HEK293 (cell line): Measurements from ENCODE around the gene EOMES.

ENCODE experiments used
- CTCF ChIP-seq: fragments of 450-650 bp; formaldehyde crosslinking; IDR thresholded peaks from 2 replicates; pipeline ENCODE4 v1.5.1; 2016; ENCODE audit warnings: missing biosample characterization, missing genetic modification characterization
- ELK4 ChIP-seq: IDR thresholded peaks from 2 replicates; pipeline ENCODE4 v1.6.1; 2011; ENCODE audit warnings: mild to moderate bottlenecking, low read depth, low read length, borderline replicate concordance
- MZF1 ChIP-seq: fragments of 450-650 bp; formaldehyde crosslinking; IDR thresholded peaks from 2 replicates; pipeline ENCODE4 v1.5.1; 2017; ENCODE audit warnings: missing biosample characterization, missing genetic modification characterization, borderline replicate concordance
- REST ChIP-seq: fragments of 450-650 bp; formaldehyde crosslinking; IDR thresholded peaks from 2 replicates; pipeline ENCODE4 v1.5.1; 2016; ENCODE audit warnings: missing biosample characterization, missing genetic modification characterization
- SALL2 ChIP-seq: fragments of 450-650 bp; formaldehyde crosslinking; IDR thresholded peaks from 2 replicates; pipeline ENCODE4 v1.5.0; 2017; ENCODE audit warnings: missing biosample characterization, mild to moderate bottlenecking, missing genetic modification characterization, borderline replicate concordance
- ZBTB10 ChIP-seq: fragments of 450-650 bp; formaldehyde crosslinking; IDR thresholded peaks from 2 replicates; pipeline ENCODE4 v1.5.1; 2016; ENCODE audit warnings: missing biosample characterization, missing genetic modification characterization
- ZBTB20 ChIP-seq: fragments of 450-650 bp; formaldehyde crosslinking; IDR thresholded peaks from 2 replicates; pipeline ENCODE4 v1.5.1; 2016; ENCODE audit warnings: missing biosample characterization, missing genetic modification characterization
- ZBTB21 ChIP-seq: fragments of 450-650 bp; formaldehyde crosslinking; IDR thresholded peaks from 2 replicates; pipeline ENCODE4 v1.5.1; 2017; ENCODE audit warnings: missing biosample characterization, missing genetic modification characterization
- ZBTB26 ChIP-seq: fragments of 450-650 bp; formaldehyde crosslinking; optimal IDR thresholded peaks from 2 replicates; pipeline ENCODE3; 2016; ENCODE audit warnings: missing biosample characterization, mild to moderate bottlenecking, missing genetic modification characterization
- ZBTB7A ChIP-seq: fragments of 450-650 bp; formaldehyde crosslinking; IDR thresholded peaks from 2 replicates; pipeline ENCODE4 v1.5.1; 2016; ENCODE audit warnings: low read depth, missing biosample characterization, missing genetic modification characterization
- ZNF214 ChIP-seq: fragments of 450-650 bp; formaldehyde crosslinking; IDR thresholded peaks from 2 replicates; pipeline ENCODE4 v1.5.1; 2017; ENCODE audit warnings: missing biosample characterization, mild to moderate bottlenecking, missing genetic modification characterization, borderline replicate concordance
- ZNF274 ChIP-seq, 2 experiments: fragments of 200-500 bp in 1 of 2; fragments of 450-650 bp in 1 of 2; sonication (Bioruptor generic) in 1 of 2; formaldehyde crosslinking in 1 of 2; IDR thresholded peaks; 2 replicates each; pipeline versions ENCODE4 v1.5.1 to v1.6.1; 2014 to 2016; ENCODE audit warnings: borderline replicate concordance in 1 of 2, inconsistent platforms in 1 of 2, low read length in 1 of 2, missing biosample characterization in 1 of 2, missing genetic modification characterization in 1 of 2
- ZNF433 ChIP-seq: fragments of 450-650 bp; formaldehyde crosslinking; IDR thresholded peaks from 2 replicates; pipeline ENCODE4 v1.5.1; 2016; ENCODE audit warnings: missing biosample characterization, missing genetic modification characterization, low read depth
- ZNF555 ChIP-seq: fragments of 450-650 bp; formaldehyde crosslinking; conservative IDR thresholded peaks from 2 replicates; pipeline ENCODE4 v1.5.1; 2017; ENCODE audit warnings: missing biosample characterization, mild to moderate bottlenecking, missing genetic modification characterization, inconsistent platforms

GRCh38 chr3:27680517-27681246 lies 41.4 kb downstream of the EOMES start:
- TF ChIP-seq ZNF274 (IDR thresholded peaks at IDR 0.05; ENCODE audit: low read length): no peak
- no peak for TF ChIP-seq ZNF274 (tag by site-specific recombination; IDR thresholded peaks at IDR 0.05; ENCODE audit: borderline replicate concordance)
- TF ChIP-seq ZBTB21 (tag by site-specific recombination): no peak
- no peak for TF ChIP-seq ZBTB20
- TF ChIP-seq ZNF214 (tag by site-specific recombination): no peak
- no peak for TF ChIP-seq ZBTB26 (tag by site-specific recombination)
- TF ChIP-seq REST: no peak
- TF ChIP-seq ZBTB10 (tag by site-specific recombination): no peak
- TF ChIP-seq ZNF433: no peak
- TF ChIP-seq CTCF (tag by site-specific recombination): no peak
- no peak for TF ChIP-seq ELK4
- no peak for TF ChIP-seq ZBTB7A
- TF ChIP-seq MZF1: no peak
- no peak for TF ChIP-seq ZNF555
- no peak for TF ChIP-seq SALL2
